Measurements from ENCODE around the gene CCDC57.
"Not testable (repeated sequence)": the region's sequence is repeated elsewhere in the genome, so short reads cannot be mapped to it uniquely, and the experiment has no call there.

Gene CCDC57

DNA sequence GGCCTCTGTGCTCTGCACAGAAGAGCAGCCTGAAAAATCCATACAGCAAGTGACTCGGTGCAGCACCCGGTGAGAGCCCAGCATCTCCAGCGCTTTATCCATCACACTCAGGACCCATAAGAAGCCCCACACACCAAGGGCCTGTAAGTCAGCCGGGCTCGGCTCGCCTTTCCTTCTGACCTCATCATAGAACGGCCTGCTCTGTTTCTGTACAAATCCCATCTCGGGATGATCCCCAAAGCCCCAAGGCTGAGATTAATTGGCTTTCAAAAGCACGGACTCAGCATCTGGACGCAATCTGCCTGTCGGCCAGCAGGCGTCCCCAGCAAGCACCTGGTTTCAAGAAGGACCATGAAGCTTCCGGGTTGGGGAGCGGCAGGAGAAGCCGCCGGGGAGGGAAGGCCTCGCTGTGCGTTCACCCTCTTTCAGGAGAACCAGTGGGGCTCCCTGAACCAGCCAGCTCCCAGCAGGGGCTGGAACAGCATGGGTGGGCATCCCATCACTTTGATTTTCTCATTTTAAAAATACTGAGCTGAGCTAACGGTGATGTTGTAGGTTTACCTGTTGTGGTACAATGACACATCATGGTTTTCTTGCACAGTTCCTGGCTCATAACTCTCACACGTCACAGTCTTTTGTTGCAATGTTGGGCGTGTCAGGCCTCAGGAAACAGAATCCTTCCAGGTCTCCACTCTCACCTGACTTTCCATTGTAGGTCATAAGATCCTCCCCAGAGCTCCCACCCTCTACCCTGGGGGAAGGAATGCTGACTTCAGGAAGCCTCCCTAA is 6.7 kb downstream of the CCDC57 start:
- in situ Hi-C loops (cut with MboI; ENCODE audit: low sequenced_read_pairs) = no loop called here

DNA sequence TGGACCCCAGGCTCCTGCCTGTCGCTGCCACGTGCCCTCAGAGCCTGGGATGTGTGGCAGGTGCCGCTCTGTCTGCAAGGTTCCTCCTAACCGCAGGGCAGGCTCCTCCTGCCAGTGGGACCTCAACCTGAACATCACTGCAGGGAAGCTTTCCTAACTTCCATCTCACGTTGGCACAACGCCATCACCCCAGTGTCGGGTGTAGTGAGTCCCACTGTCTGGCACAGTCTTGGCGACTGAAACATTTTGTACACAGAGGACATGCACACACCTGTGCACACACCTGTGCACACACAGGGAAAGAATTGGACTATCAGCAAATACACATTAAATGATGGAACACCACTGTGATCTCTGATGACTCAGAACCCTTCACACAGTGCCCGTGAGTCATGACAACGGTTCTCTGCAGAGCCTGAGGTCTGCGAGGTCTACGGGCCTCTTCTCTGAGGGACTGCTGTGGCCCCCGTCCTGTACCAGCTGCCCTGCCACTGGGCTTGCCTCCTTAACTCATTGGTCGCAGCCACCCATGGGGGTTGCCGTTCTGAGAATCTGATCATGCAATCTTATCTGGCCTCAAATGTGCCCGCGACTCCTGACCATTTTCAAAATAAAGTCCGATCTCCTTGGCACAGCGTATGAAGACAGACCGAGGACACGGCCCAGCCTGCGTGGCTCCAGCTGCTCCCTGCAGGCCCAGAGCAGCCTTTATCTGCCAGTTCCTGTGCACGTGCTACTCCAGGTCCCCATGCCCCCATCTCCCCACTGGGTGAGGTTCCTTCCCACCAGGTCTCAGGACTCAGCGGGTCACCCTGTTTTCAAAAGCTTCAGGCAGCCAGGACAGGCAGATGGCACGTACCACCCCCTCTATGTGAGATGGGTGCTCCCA is 7.6 kb downstream of the CCDC57 start:
- in situ Hi-C loops (cut with MboI; ENCODE audit: low sequenced_read_pairs) = no loop called here

DNA sequence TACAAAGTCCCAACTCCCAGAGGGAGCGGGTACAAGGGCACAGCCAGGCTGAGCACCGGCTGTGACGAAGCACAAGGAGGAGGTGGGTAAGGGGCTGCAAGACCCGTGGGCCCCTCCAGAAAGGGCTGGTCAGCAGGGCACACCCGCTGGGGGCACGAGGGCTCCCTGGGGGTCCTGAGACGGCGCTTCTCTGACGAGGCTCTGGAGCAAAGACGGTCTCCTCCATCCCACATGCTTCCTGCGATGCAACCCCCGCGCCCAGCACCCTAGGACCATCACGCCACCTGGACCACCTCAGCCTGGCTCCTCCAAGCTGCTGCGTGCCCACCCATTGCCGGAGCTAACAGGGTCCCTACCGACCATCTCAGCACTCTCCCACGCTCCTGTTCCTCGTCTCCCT is 8.7 kb downstream of the CCDC57 start:
- in situ Hi-C loops (cut with MboI; ENCODE audit: low sequenced_read_pairs) = no loop called here

GRCh38 chr17:82202981-82203380 is 9.7 kb downstream of the CCDC57 start:
- in situ Hi-C loops (cut with MboI; ENCODE audit: low sequenced_read_pairs) = no loop called here

GRCh38 chr17:82201498-82201910 is 11.1 kb downstream of the CCDC57 start:
- in situ Hi-C loops (cut with MboI; ENCODE audit: low sequenced_read_pairs) = no loop called here

DNA sequence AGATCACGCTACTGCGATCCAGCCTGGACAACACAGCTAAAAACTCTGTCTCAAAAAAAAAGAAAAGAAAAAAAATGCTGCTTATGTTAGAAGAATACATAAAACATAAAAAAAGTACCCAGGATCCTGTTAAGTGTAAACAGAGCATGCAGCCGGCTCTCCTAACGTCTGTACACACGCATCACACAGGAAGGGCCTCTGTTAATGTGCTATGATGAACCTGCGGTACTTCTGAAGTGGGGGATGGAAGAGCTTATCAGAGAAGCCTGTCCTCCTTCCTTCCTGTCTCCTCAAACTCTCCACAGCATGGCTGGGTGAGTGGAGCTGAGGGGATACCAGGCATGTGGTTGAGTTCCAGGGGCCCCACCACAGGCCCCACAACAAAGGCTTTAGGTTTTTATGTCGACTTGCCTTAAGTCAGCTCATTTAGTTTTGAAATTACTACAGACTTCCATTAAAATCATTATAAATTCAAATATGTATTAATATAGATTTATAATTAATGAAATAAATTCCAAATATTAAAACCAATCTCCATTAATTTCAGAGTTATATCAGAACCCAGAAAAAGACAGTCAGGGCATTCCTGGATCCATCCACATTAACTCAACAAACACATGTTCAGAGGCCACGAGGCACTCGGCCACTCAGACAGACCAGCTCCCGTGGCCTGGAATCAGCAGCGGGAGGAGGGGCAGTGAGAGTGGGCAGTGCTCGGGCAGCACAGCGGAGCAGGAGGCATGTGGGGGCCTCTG is 11.7 kb downstream of the CCDC57 start:
- in situ Hi-C loops (cut with MboI; ENCODE audit: low sequenced_read_pairs) = no loop called here

DNA sequence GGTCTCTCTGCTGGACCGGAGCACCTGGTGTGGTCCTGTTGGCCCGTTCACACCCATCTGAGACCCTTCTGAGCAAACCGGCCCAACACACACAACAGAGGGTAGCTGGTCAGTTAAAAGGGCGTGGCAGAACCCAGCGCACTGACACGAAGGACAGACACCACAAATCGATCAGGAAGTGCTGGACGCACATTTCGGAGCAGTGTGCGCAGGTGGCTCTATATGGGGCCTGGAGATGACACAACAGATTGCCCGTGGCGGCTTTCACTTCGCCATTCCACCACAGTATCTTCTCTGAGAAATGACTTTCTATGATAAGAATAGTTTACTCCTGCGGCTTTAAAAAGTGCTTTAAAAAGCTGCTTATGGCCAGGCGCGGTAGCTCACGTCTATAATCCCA is 12.5 kb downstream of the CCDC57 start:
- in situ Hi-C loops (cut with MboI; ENCODE audit: low sequenced_read_pairs) = no loop called here

- in situ Hi-C loops (cut with MboI; ENCODE audit: low sequenced_read_pairs) = no loop called here
Observed at GRCh38 chr17:82199496-82199895, 13.1 kb downstream of the CCDC57 start.

DNA sequence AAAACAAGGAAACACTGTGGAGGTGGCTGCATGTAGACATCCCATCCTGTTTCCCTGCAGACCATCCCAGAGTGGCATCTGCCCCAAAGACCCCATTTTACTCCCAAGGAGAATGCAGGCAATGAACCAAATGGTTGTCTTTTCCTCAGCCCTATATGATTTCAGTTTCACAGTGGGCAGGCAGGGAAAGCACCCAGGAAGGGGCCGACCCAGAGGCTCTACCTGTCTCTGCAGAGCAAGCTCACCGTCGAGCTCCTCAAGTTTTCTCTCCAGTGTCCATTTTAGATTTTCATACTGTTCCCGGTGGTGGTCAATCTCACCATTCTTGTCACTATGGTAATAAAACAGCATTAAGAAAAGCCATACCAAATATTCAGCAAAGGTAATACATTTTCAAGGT is 14.6 kb downstream of the CCDC57 start:
- in situ Hi-C loops (cut with MboI; ENCODE audit: low sequenced_read_pairs) = no loop called here

- in situ Hi-C loops (cut with MboI; ENCODE audit: low sequenced_read_pairs) = no loop called here
Observed at GRCh38 chr17:82195675-82196672, 16.7 kb downstream of the CCDC57 start.

- in situ Hi-C loops (cut with MboI; ENCODE audit: low sequenced_read_pairs) = no loop called here
Observed at GRCh38 chr17:82194765-82195164, 17.9 kb downstream of the CCDC57 start.

GRCh38 chr17:82193520-82194220 is 19.0 kb downstream of the CCDC57 start:
- in situ Hi-C loops (cut with MboI; ENCODE audit: low sequenced_read_pairs) = no loop called here

DNA sequence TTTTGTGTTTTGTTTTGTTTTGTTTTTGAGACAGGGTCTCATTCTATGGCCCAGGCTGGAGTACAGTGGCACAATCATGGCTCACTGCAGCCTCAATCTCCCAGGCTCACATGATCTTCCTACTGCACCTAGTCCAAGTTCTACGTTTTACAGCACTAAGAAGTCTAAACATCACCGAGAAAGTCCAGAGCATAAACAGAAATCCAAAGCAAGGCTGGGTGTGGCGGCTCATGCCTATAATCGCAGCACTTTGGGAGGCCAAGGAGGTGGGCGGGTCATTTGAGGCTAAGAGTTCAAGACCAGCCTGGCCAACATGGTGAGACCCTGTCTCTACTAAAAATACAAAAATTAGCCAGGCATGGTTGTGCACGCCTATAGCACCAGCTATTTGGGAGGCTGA is 19.6 kb downstream of the CCDC57 start:
- in situ Hi-C loops (cut with MboI; ENCODE audit: low sequenced_read_pairs) = not testable (repeated sequence)

DNA sequence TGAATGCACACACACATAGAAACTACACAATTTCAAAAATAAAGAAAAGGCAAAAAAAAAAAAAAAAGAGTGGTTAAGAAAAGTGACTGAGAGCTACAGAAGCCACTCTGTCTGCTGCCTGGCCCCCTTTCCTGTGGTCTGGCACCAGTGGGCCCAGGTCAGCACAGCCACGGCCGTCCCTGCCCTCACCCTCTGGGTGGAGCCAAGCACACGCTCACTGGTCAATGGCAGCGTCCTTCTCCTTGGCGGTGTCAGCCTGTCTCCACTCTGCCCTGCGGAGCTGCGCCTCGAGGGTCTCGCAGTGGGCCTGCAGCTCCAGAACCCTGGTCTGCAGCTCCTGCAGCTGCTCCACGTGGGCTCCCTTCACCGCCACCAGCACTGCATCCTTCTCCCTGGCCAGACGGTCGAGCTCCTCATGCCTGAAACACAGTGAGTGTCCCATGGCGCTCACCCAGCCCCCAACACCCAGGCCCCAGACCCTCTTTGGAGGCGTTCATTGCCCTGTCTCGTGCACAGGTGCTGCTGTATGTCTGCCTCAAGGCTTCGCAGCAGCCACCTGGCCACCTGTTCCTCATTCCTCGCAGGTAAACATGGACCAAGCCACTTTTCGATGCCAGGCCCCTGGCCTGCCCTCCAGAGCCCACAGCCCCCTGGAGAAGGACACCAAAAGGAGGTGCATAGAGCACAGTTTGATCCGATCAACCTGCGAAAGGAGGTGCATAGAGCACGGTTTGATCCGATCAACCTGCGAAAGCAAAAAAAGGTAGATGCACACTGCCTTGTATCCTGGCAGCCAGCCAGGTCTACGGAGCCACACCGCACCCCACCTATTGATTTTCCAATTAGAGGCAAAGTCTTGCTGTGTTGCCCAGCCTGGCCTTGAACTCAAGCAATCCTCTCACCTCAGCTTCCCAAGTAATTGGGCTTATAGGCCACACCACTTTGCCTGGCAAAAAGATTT is 24.4 kb downstream of the CCDC57 start:
- in situ Hi-C loops (cut with MboI; ENCODE audit: low sequenced_read_pairs) = no loop called here

- in situ Hi-C loops (cut with MboI; ENCODE audit: low sequenced_read_pairs) = no loop called here
Observed at GRCh38 chr17:82187500-82187899, 25.1 kb downstream of the CCDC57 start.

DNA sequence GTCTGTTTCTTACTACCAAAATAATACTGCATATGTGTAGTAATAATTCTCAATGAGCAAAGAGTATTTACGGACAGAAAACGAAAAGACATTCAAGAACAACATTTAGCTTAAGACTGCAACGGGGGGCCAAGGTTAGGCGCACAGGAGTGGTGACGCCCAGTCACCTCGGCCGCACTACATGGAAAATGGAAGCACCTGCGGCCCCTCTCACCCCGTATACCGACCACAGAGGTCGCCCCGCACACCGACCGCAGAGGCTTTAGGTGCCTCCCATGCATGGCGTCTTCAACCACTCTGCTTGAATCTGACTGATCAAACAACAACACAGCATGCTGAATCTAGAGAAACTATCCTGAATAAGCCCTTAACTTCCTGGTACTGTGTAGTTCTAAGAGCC is 26.4 kb downstream of the CCDC57 start:
- in situ Hi-C loops (cut with MboI; ENCODE audit: low sequenced_read_pairs) = no loop called here

DNA sequence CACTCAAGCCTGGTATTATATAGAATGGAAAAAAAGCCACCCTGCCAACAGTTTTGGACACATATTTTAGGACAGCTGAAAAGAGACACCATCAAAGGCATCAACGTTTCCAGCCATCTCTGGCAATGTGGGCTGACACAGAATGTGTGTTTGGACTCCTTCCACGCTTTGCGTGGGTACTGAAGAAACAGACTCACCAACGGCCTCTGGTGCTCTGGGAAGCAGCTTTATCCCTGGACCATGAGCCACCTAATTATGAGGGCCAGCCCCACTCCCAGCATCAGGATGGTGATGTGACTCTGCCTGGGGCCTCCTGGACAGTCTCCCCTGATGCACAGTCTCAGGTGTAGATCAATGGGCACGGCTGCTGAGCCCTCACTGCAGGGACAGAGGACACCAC is 27.9 kb downstream of the CCDC57 start:
- in situ Hi-C loops (cut with MboI; ENCODE audit: low sequenced_read_pairs) = no loop called here

GRCh38 chr17:82180776-82181528 is 31.7 kb downstream of the CCDC57 start:
- in situ Hi-C loops (cut with MboI; ENCODE audit: low sequenced_read_pairs) = no loop called here
